SK-N-SH (cell line): ENCODE results near the gene MYB. TPM values are rescaled to one million over a fixed set of nuclear protein-coding genes. Genes with fewer than 3 reads are reported as not detected.

Experiments
- CTCF ChIA-PET: fragments of 300-600, 350-600 bp; formaldehyde crosslinking; extraction: SDS; loops from one replicate; lab custom pipeline; 2021; lab: Yijun Ruan, JAX
- POLR2A ChIA-PET: fragments of 350-600 bp; sonication (Branson Sonifier 250); formaldehyde crosslinking; extraction: SDS; loops from one replicate; lab custom pipeline; 2020; ENCODE audit warnings: antibody characterized with exemption, inconsistent platforms; lab: Yijun Ruan, JAX
- DNase-seq: peaks from one replicate; pipeline ENCODE4 v3.0.0; 2012
- H2AFZ ChIP-seq: fragments of 200-600 bp; sonication (generic); 2 replicates; pipeline ENCODE4 v1.8.1; 2016; ENCODE audit warnings: antibody characterized with exemption, mild to moderate bottlenecking, low read depth
- H3F3A ChIP-seq: fragments of 200-600 bp; sonication (generic); replicated peaks from 2 replicates; pipeline ENCODE3; 2016; ENCODE audit warnings: antibody characterized with exemption, mild to moderate bottlenecking; ENCODE audit not compliant: insufficient read depth
- H3K27ac ChIP-seq, 2 experiments: fragments of 200-500 bp in 1 of 2; fragments of 200-600 bp in 1 of 2; sonication (Bioruptor generic) in 1 of 2; sonication (generic), shearing (Covaris generic) in 1 of 2; 2 replicates each; pipeline versions ENCODE4 v1.5.1 to v1.6.1; 2014 to 2016; ENCODE audit warnings: low read depth in 2 of 2, inconsistent platforms in 1 of 2, low read length in 1 of 2, mild to moderate bottlenecking in 1 of 2, mixed read lengths in 1 of 2
- H3K27me3 ChIP-seq: fragments of 200-600 bp; sonication (generic), shearing (Covaris generic); 2 replicates; pipeline ENCODE4 v1.6.1; 2016; ENCODE audit warnings: mixed run types; ENCODE audit not compliant: insufficient read depth
- H3K36me3 ChIP-seq, 2 experiments: fragments of 200-500 bp in 1 of 2; fragments of 200-600 bp in 1 of 2; sonication (Bioruptor generic) in 1 of 2; sonication (generic) in 1 of 2; replicated peaks in 1 of 2; 2 replicates each; pipeline versions ENCODE3 to v1.5.1; 2014 to 2016; ENCODE audit warnings: low read length in 1 of 2, mild to moderate bottlenecking in 1 of 2; ENCODE audit not compliant: insufficient read depth in 2 of 2, control insufficient read depth in 1 of 2
- H3K4me1 ChIP-seq, 2 experiments: fragments of 200-500 bp in 1 of 2; fragments of 200-600 bp in 1 of 2; sonication (Bioruptor generic) in 1 of 2; sonication (generic), shearing (Covaris generic) in 1 of 2; 2 replicates each; pipeline versions ENCODE4 v1.5.1 to v1.6.1; 2014 to 2016; ENCODE audit warnings: low read depth in 1 of 2, low read length in 1 of 2, mixed run types in 1 of 2; ENCODE audit not compliant: insufficient read depth in 2 of 2, control insufficient read depth in 1 of 2
- H3K4me2 ChIP-seq: fragments of 200-600 bp; sonication (generic), shearing (Covaris generic); 2 replicates; pipeline ENCODE4 v1.6.1; 2017; ENCODE audit warnings: mixed run types
- H3K4me3 ChIP-seq, 2 experiments: fragments of 200-500 bp in 1 of 2; fragments of 200-600 bp in 1 of 2; sonication (Bioruptor generic) in 1 of 2; sonication (generic), shearing (Covaris generic) in 1 of 2; 2 replicates each; pipeline versions ENCODE4 v1.5.1 to v1.8.1; 2014 to 2016; ENCODE audit warnings: low read depth in 2 of 2, inconsistent platforms in 1 of 2, low read length in 1 of 2, mild to moderate bottlenecking in 1 of 2, mixed read lengths in 1 of 2, moderate library complexity in 1 of 2
- H3K79me2 ChIP-seq: fragments of 200-600 bp; sonication (generic); 2 replicates; pipeline ENCODE4 v1.8.1; 2017; ENCODE audit warnings: mild to moderate bottlenecking; ENCODE audit not compliant: insufficient read depth
- H3K9ac ChIP-seq: fragments of 200-600 bp; sonication (generic); 2 replicates; pipeline ENCODE4 v1.6.1; 2017; ENCODE audit warnings: mixed run types
- H3K9me2 ChIP-seq: fragments of 200-600 bp; sonication (generic); 2 replicates; pipeline ENCODE4 v1.6.1; 2017; ENCODE audit warnings: mixed run types
- H3K9me3 ChIP-seq: fragments of 200-600 bp; sonication (generic); 2 replicates; pipeline ENCODE4 v1.6.1; 2017; ENCODE audit warnings: mixed run types, mild to moderate bottlenecking, moderate library complexity
- H4K20me1 ChIP-seq: fragments of 200-600 bp; sonication (generic); 2 replicates; pipeline ENCODE4 v1.6.1; 2017; ENCODE audit warnings: mild to moderate bottlenecking, mixed run types; ENCODE audit not compliant: insufficient read depth
- EP300 ChIP-seq, 2 experiments: IDR thresholded peaks; 2 replicates each; pipeline versions ENCODE4 v1.4.0 to v1.6.1; 2012; ENCODE audit warnings: borderline replicate concordance in 1 of 2, low read depth in 1 of 2, low read length in 1 of 2
- EZH2phosphoT487 ChIP-seq: fragments of 200-600 bp; sonication (generic); IDR thresholded peaks from 2 replicates; pipeline ENCODE4 v1.6.1; 2017; ENCODE audit warnings: low read depth, mixed run types, mild to moderate bottlenecking, antibody characterized with exemption, moderate library complexity, borderline replicate concordance
- FOXJ3 ChIP-seq: sonication (generic); formaldehyde crosslinking; IDR thresholded peaks from 2 replicates; pipeline ENCODE4 v1.5.1; 2020; ENCODE audit warnings: mild to moderate bottlenecking, missing genetic modification reagents
- FOXM1 ChIP-seq: IDR thresholded peaks from 2 replicates; pipeline ENCODE4 v1.4.0; 2012; ENCODE audit warnings: low read depth, mild to moderate bottlenecking
- GABPA ChIP-seq: IDR thresholded peaks from 2 replicates; pipeline ENCODE4 v1.4.0; 2012; ENCODE audit warnings: low read depth, mild to moderate bottlenecking
- RCOR1 ChIP-seq: fragments of 150-350 bp; IDR thresholded peaks from 2 replicates; pipeline ENCODE4 v1.6.1; 2017; ENCODE audit warnings: antibody characterized with exemption, low read length
- RXRA ChIP-seq: IDR thresholded peaks from 2 replicates; pipeline ENCODE4 v1.4.0; 2012; ENCODE audit warnings: low read depth, mild to moderate bottlenecking, borderline replicate concordance
- YY1 ChIP-seq: IDR thresholded peaks from 2 replicates; pipeline ENCODE4 v1.4.0; 2012; ENCODE audit warnings: low read depth, mild to moderate bottlenecking
- WGBS: methylation state at CpG from one replicate; pipeline ENCODE4 v1.1.6; 2017; ENCODE audit warnings: low lambda C conversion rate; 5-methylcytosine and 5-hydroxymethylcytosine counted together
- polyA plus RNA-seq, 3 experiments: library from polyadenylated mRNA; depleted of rRNA; stranded (reverse); fragments of >200 nt; gene quantifications; 2 replicates each; pipeline ENCODE4 v1.2.3, GENCODE V29; 2012
- TF ChIP-seq, protein P1 (sequence below): IDR thresholded peaks from 2 replicates; pipeline ENCODE4 v1.4.0; 2012; ENCODE audit warnings: low read depth
- TF ChIP-seq, protein P2 (sequence below): IDR thresholded peaks from 2 replicates; pipeline ENCODE4 v1.4.0; 2012; ENCODE audit warnings: low read depth, borderline replicate concordance
- TF ChIP-seq, protein P3 (sequence below): fragments of 150-350 bp; IDR thresholded peaks from 2 replicates; pipeline ENCODE4 v1.6.1; 2017; ENCODE audit warnings: antibody characterized with exemption, low read length, low read depth, borderline replicate concordance
- TF ChIP-seq, protein P4 (sequence below): IDR thresholded peaks from 2 replicates; pipeline ENCODE4 v1.6.1; 2012; ENCODE audit warnings: mild to moderate bottlenecking, low read depth, low read length, moderate library complexity

The MYB gene
- polyA plus RNA-seq, 1 of the 3 experiments (the other 2 are of a cell fraction), result 0.85 TPM

DNA sequence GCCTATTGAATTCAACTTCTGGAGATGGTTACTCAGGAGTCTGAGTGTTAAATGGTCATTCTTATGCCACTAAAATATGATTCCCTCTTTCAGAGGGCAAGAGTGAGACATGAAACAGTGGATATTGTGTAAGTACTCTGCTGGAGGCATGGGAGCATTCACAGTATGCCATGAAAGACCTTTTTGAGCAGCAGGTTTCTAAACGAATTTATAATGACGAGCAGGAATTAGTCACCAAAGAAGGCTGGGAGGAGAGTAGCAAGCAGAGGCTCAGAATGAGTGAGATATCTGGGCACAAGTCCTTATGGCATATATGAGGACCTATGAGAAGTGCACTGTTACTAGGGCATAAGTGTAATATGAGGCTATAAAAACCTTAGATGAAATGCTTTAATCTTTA is 10.9 kb upstream of the MYB start:
- no peaks in the 10 kb centered on the region for H3K36me3 ChIP-seq
- 63% methylated on average over 2 of the region's 2 CpGs for whole genome bisulfite sequencing
- H3K4me1 ChIP-seq, result peaks cover 0 to 4% of the 10 kb centered on the region in 2 experiments; a peak in 2 of 4 replicates
- no peak overlapping the region for H3K4me2 ChIP-seq
- H3K4me3 ChIP-seq, result no peak overlapping the region
- H3K9me2 ChIP-seq, result no peaks in the 10 kb centered on the region
- no peak for DNase-seq
- no peaks in the 10 kb centered on the region for H4K20me1 ChIP-seq
- ChIA-PET POLR2A (no interaction called here), CTCF (interaction anchor here (1.4 kb wide), 1 partner anchor 23 kb away, joined by 3 read pairs; no protein-coding TSS in a partner anchor)
- no peaks in the 10 kb centered on the region for H3K9me3 ChIP-seq
- TF ChIP-seq, protein P1, sequence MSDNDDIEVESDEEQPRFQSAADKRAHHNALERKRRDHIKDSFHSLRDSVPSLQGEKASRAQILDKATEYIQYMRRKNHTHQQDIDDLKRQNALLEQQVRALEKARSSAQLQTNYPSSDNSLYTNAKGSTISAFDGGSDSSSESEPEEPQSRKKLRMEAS, result no peak
- no peak for TF ChIP-seq EP300 (IDR thresholded peaks at IDR 0.05; ENCODE audit: borderline replicate concordance in 1 of 2, low read depth in 1 of 2, low read length in 1 of 2)
- no peak for TF ChIP-seq RCOR1
- no peak for TF ChIP-seq EZH2phosphoT487
- TF ChIP-seq YY1, result no peak
- no peak for TF ChIP-seq GABPA
- no peak for TF ChIP-seq FOXJ3 (CRISPR knock-in tag)
- TF ChIP-seq, protein P2, sequence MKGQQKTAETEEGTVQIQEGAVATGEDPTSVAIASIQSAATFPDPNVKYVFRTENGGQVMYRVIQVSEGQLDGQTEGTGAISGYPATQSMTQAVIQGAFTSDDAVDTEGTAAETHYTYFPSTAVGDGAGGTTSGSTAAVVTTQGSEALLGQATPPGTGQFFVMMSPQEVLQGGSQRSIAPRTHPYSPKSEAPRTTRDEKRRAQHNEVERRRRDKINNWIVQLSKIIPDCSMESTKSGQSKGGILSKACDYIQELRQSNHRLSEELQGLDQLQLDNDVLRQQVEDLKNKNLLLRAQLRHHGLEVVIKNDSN, result no peak
- no peak for TF ChIP-seq RXRA
- TF ChIP-seq, protein P3, sequence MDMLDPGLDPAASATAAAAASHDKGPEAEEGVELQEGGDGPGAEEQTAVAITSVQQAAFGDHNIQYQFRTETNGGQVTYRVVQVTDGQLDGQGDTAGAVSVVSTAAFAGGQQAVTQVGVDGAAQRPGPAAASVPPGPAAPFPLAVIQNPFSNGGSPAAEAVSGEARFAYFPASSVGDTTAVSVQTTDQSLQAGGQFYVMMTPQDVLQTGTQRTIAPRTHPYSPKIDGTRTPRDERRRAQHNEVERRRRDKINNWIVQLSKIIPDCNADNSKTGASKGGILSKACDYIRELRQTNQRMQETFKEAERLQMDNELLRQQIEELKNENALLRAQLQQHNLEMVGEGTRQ, result no peak
- no peak overlapping the region for H2AFZ ChIP-seq
- no peaks in the 10 kb centered on the region for H3F3A ChIP-seq
- no peaks in the 10 kb centered on the region for H3K27me3 ChIP-seq
- no peak overlapping the region for H3K27ac ChIP-seq
- no peaks in the 10 kb centered on the region for H3K79me2 ChIP-seq
- H3K9ac ChIP-seq, result no peak overlapping the region

DNA sequence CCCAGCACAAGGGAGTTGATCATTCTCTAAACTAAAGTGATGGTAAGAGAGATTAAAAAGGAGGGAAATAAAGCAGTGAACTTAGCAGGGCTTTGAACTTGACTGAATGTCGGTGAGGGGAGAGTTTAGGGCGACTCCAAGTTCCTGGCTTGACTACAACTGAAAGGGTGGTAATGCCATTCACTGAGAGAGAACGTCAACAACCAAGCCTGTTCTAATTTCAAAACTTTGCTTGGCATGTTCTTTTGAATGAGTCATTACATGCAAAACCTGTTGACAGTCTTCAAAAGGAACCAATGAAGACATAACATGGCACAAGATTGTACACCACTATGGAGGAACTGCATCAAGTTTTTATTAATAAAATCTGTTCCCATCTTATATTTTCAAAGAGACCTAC is 10.3 kb upstream of the MYB start:
- 83% methylated on average over 3 of the region's 3 CpGs for WGBS
- Histone ChIP-seq H3K4me1 (peaks cover 0 to 4% of the 10 kb centered on the region in 2 experiments; a peak in 2 of 4 replicates), H3K9ac (no peak overlapping the region), H3K9me3 (no peaks in the 10 kb centered on the region), H3K36me3 (no peaks in the 10 kb centered on the region), H3K4me2 (no peak overlapping the region), H3K27me3 (no peaks in the 10 kb centered on the region), H2AFZ (no peak overlapping the region), H3K27ac (no peak overlapping the region), H3K4me3 (no peak overlapping the region), H3F3A (no peaks in the 10 kb centered on the region), H3K79me2 (no peaks in the 10 kb centered on the region), H3K9me2 (no peaks in the 10 kb centered on the region), H4K20me1 (no peaks in the 10 kb centered on the region)
- ChIA-PET POLR2A (no interaction called here), CTCF (no interaction called here)
- no peak for DNase-seq
- TF ChIP-seq, protein P4, sequence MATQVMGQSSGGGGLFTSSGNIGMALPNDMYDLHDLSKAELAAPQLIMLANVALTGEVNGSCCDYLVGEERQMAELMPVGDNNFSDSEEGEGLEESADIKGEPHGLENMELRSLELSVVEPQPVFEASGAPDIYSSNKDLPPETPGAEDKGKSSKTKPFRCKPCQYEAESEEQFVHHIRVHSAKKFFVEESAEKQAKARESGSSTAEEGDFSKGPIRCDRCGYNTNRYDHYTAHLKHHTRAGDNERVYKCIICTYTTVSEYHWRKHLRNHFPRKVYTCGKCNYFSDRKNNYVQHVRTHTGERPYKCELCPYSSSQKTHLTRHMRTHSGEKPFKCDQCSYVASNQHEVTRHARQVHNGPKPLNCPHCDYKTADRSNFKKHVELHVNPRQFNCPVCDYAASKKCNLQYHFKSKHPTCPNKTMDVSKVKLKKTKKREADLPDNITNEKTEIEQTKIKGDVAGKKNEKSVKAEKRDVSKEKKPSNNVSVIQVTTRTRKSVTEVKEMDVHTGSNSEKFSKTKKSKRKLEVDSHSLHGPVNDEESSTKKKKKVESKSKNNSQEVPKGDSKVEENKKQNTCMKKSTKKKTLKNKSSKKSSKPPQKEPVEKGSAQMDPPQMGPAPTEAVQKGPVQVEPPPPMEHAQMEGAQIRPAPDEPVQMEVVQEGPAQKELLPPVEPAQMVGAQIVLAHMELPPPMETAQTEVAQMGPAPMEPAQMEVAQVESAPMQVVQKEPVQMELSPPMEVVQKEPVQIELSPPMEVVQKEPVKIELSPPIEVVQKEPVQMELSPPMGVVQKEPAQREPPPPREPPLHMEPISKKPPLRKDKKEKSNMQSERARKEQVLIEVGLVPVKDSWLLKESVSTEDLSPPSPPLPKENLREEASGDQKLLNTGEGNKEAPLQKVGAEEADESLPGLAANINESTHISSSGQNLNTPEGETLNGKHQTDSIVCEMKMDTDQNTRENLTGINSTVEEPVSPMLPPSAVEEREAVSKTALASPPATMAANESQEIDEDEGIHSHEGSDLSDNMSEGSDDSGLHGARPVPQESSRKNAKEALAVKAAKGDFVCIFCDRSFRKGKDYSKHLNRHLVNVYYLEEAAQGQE, result no peak
- TF ChIP-seq FOXM1 (no peak), RXRA (no peak)
